Mammary epithelial cell (primary cell): ENCODE results near the gene VDR.

Source experiments
- EZH2 ChIP-seq: IDR thresholded peaks from 2 replicates; pipeline ENCODE4 v1.6.1; 2012; ENCODE audit warnings: low read length, inconsistent platforms, borderline replicate concordance
- TF ChIP-seq, protein P1 (sequence below), 2 donors: IDR thresholded peaks in 1 of 2; conservative IDR thresholded peaks in 1 of 2; 2 replicates each; pipeline ENCODE4 v1.5.1; 2011 to 2012; ENCODE audit warnings: inconsistent platforms in 2 of 2, low read length in 2 of 2, mild to moderate bottlenecking in 2 of 2, control low read depth in 1 of 2, low read depth in 1 of 2; ENCODE audit not compliant: insufficient read depth in 1 of 2; ENCODE audit errors: extremely low read depth in 1 of 2

DNA sequence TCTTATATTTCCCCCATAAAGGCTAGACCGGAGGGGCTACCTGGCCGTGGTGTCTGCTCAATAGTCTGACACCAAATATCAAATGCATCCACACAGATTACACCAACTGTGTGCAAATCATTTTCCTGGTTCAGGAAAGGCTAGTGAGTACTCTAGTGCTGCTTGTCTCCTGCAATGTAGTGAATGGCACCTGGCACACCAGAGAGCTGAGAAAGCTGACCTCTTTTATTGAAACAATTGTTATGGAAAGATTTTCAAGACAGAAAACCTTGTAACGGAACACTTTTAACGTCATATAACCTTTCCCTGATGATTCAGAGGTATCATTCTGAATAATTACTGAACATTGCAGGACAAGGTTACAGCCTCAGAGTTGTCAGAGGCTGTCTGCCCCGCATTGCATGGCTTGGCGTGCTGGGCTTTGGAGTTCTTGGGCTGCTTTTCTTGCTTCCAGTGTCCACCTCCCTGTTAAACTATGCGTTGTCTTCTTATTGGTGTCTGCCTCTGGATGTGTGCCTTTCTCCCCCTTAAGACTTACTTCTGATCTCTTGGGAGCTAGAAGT, 44.4 kb downstream of the VDR start:
- TF ChIP-seq, protein P1, sequence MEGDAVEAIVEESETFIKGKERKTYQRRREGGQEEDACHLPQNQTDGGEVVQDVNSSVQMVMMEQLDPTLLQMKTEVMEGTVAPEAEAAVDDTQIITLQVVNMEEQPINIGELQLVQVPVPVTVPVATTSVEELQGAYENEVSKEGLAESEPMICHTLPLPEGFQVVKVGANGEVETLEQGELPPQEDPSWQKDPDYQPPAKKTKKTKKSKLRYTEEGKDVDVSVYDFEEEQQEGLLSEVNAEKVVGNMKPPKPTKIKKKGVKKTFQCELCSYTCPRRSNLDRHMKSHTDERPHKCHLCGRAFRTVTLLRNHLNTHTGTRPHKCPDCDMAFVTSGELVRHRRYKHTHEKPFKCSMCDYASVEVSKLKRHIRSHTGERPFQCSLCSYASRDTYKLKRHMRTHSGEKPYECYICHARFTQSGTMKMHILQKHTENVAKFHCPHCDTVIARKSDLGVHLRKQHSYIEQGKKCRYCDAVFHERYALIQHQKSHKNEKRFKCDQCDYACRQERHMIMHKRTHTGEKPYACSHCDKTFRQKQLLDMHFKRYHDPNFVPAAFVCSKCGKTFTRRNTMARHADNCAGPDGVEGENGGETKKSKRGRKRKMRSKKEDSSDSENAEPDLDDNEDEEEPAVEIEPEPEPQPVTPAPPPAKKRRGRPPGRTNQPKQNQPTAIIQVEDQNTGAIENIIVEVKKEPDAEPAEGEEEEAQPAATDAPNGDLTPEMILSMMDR (conservative IDR thresholded peaks at IDR 0.05 in 1 of 2, IDR thresholded peaks at IDR 0.05 in 1 of 2; ENCODE audit: extremely low read depth in 1 of 2, insufficient read depth in 1 of 2, low read depth in 1 of 2, low read length in 2 of 2) = no peak
- no peak for TF ChIP-seq EZH2
